K562 (cell line): ENCODE results near the gene DNASE2. TPM values are rescaled to one million over a fixed set of nuclear protein-coding genes. Genes with fewer than 3 reads are reported as not detected.

Experiments used
- ETS1 ChIP-seq: conservative IDR thresholded peaks from 2 replicates; pipeline ENCODE4 v1.6.1; 2011; ENCODE audit warnings: low read depth, mild to moderate bottlenecking, low read length; ENCODE audit not compliant: control insufficient read depth
- HMG20A ChIP-seq: fragments of 450-650 bp; formaldehyde crosslinking; conservative IDR thresholded peaks from 2 replicates; pipeline ENCODE4 v1.4.0; 2020; ENCODE audit warnings: mild to moderate bottlenecking, mixed read lengths
- KAT8 ChIP-seq: fragments of 450-650 bp; IDR thresholded peaks from 2 replicates; pipeline ENCODE4 v1.6.1; 2016; ENCODE audit warnings: low read depth, mild to moderate bottlenecking
- NRF1 ChIP-seq, 2 experiments: fragments of 450-650 bp; IDR thresholded peaks in 1 of 2; conservative IDR thresholded peaks in 1 of 2; 2 replicates each; pipeline ENCODE4 v1.6.1; 2014; ENCODE audit warnings: mild to moderate bottlenecking in 2 of 2
- SMAD4 ChIP-seq: fragments of 250-450 bp; sonication (Bioruptor Pico); conservative IDR thresholded peaks from 2 replicates; pipeline ENCODE4 v1.8.0; 2021; ENCODE audit warnings: inconsistent platforms, mild to moderate bottlenecking, moderate library complexity
- ZNF639 ChIP-seq, 2 experiments: fragments of 200-800 bp in 1 of 2; sonication (Bioruptor generic) in 1 of 2; sonication (generic) in 1 of 2; formaldehyde crosslinking in 1 of 2; IDR thresholded peaks in 1 of 2; conservative IDR thresholded peaks in 1 of 2; 2 replicates each; pipeline versions ENCODE4 v1.5.0 to v1.6.1; 2016 to 2020; ENCODE audit warnings: missing compliant biosample characterization in 1 of 2, missing genetic modification characterization in 1 of 2, missing genetic modification reagents in 1 of 2
- polyA plus RNA-seq, 8 experiments: library from polyadenylated mRNA; depleted of rRNA in 4 of 8; stranded (reverse) in 5 of 8; unstranded in 3 of 8; fragments of >200 nt; fragmentation: Nextera tagmentation in 2 of 8; fragmentation: Illumina TruSeq in 1 of 8; extraction: Ambion mirVana in 2 of 8; extraction: Trizol in 1 of 8; gene quantifications; 2 replicates each; pipeline versions ENCODE4 v1.2.1 to v1.2.3, GENCODE V29; 2011 to 2014; ENCODE audit warnings: inconsistent platforms in 1 of 8, missing spikeins in 1 of 8
- total RNA-seq, 7 experiments: library from RNA; depleted of rRNA in 6 of 7; stranded (reverse); fragments of >200 nt in 6 of 7; fragmentation: Illumina TruSeq in 2 of 7; extraction: Trizol in 2 of 7; gene quantifications; 2 replicates each; pipeline versions ENCODE4 v1.2.1 to v1.2.3, GENCODE V29; 2011 to 2021; ENCODE audit warnings: low replicate concordance in 1 of 7

Gene DNASE2
- total and polyA plus RNA-seq, 9 of the 15 experiments (the other 6 are each of a cell fraction or from before 2014, with no cell fraction given): 4.4 to 27.0 (median 20.2) TPM

GRCh38 chr19:12838182-12838885 lies 42.9 kb downstream of the DNASE2 start, which contains the start of gene MAST1 (continued):
- TF ChIP-seq ZNF639 (CRISPR knock-in tag; conservative IDR thresholded peaks at IDR 0.05 in 1 of 2, IDR thresholded peaks at IDR 0.05 in 1 of 2) (peak in 1 of 2 experiments; percentile 89; a peak in 2 of 4 replicates), SMAD4 (CRISPR knock-in tag) (peak; percentile 82), HMG20A (no peak), NRF1 (conservative IDR thresholded peaks at IDR 0.05 in 1 of 2, IDR thresholded peaks at IDR 0.05 in 1 of 2) (peak; percentile 75 to 76; a peak in 3 of 4 replicates), KAT8 (no peak), ETS1 (0 out of 2 replicates have a peak, but pooled peaks have one; percentile 32)
